Stimulated activated CD4-positive, alpha-beta T cell treated with anti-CD3 and anti-CD28 coated beads, Interleukin-15, amount 100 ng/mL, for 48 hours (primary cell): ENCODE results near the gene DCLRE1C.
A peak's percentile ranks its signal among the peaks of the same experiment; 100 is the strongest.
"Not testable (repeated sequence)": the region's sequence is repeated elsewhere in the genome, so short reads cannot be mapped to it uniquely, and the experiment has no call there.

Experiments
- DNase-seq, 2 donors: peaks; one replicate each; pipeline ENCODE4 v3.0.0-alpha.2; 2020; ENCODE audit warnings: low read depth in 2 of 2

DCLRE1C gene

DNA sequence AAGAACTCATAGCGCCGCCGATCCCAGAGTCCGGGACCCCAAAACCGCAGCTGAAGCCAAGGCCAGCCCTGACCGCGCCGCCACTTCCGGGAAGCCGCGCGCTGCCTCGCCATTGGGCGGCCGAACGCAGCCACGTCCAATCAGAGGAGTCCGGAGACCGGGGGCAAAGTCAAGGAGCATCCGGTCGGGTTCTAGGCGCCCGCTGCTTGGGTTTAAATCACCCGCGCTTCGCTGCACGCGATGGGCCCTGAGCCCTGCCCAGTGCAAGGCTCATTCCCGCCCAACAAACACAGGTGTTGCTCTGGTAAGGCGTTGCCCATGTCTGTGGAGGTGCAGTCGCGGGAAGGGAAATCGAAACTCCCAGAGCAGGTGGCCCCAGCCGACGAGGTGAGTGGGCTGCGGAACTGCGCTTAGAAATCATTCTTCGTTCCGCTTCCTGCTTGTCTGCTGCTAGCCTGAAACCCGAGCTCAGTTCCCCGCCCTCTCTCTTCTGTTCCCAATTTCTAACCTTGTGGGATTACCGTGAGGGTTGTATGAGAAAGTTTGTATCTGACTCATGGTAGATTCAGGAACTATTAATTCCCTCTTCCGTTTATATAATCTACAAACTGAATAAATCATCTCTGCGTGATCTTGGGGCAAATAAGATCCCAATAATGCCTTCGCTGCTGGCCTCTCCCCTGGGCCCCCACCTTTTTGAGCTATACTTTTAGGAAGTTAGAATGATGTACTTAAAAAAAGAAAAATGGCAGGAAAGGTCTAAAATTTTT, at the start of gene DCLRE1C:
DCLRE1C (minus strand) TSS at position 96 of the 770 bp plus-strand sequence; CDS start at position 10, 86 bp downstream.
- DNase-seq = peak; percentile 82 to 85

DNA sequence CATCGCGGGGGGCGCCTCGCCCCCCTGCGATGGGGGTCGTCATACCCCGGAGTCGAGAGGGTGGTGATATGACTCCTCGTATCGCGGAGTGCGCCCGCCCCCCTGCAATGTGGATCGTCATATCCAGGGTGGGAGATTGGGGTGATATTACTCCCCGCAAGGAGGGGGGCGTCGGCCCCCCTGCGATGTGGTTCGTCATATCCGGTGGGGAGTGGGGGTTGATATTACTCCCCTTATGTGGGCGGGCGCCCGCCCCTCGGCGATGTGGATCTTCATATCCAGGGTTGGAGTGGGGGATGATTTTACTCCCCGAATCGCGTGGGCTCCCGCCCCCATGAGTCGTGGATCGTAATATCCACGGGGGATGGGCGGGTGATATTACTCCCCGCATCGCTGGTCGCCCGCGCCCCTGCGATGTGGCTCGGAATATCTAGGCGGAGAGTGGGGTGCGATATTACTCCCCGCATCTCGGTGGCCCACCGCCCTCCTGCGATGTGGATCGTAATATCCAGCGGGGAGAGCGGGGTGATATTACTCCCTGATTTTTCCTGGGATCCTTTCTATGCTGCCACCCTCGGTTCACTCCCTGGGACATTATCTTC, 42.2 kb upstream of the DCLRE1C start:
- no peak for DNase-seq

DNA sequence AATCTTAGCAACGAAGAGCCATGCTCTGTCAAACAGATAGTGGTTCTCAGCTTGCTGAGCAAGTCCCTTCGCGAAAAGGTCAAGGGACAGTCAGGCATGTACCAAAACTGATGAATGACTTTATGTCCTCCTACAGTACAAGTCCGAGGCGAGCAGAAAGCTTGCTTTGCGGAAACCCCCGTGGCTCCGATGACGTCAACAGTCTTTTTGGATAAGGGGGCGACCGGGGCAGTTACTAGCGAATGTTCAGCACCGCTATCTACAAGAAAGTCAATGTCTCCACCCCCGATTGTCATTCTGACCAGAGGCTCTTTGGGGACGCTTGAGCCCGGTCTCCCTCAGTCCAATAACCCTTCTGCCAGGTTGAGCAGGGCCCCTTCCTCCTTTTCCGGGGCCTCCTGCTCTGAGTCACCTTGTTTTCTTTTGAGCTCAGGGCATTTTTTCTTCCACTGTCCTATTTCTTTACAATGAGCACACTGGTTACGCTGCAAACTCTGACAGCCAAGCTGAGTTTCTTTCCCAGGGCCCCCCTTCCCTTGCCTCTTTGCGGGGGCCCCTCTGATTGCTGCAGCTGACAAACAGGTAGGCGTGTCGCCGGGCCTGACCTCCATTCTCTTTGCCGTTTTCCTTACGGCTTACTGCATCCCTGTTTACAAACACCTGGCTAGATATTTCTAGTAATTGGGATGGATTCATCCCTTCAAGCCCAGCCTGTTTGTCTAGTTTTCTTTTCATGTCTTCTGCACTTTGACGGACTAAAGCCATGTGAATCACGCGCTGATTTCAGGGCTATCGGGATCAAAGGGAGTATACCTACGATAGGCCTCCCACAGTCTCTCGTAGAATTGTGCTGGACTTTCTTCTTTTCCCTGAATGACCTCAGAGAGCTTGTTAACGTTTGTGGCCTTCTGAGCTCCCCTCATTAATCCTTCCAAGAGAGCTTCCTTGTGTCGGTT, 39.9 kb upstream of the DCLRE1C start:
- DNase-seq = not testable (repeated sequence)

DNA sequence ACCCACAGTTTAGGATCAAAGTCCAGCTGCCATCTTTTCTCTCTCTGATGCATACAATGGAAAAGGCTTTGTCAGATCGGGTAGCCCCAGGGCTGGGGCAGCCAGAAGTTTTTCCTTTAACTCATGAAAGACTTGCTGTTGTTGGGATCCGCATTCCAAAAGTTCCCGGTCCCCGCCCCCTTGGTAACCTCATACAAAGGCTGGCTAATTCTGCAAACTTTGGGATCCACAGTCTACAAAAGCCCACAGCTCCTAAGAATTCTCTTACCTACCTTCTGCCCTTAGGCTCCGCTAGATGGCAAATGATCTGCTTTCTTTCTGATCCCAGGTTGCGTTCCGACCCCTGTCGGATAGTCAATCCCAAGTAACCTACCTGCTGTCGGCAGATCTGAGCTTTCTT, 38.4 kb upstream of the DCLRE1C start:
- not testable (repeated sequence) for DNase-seq

DNA sequence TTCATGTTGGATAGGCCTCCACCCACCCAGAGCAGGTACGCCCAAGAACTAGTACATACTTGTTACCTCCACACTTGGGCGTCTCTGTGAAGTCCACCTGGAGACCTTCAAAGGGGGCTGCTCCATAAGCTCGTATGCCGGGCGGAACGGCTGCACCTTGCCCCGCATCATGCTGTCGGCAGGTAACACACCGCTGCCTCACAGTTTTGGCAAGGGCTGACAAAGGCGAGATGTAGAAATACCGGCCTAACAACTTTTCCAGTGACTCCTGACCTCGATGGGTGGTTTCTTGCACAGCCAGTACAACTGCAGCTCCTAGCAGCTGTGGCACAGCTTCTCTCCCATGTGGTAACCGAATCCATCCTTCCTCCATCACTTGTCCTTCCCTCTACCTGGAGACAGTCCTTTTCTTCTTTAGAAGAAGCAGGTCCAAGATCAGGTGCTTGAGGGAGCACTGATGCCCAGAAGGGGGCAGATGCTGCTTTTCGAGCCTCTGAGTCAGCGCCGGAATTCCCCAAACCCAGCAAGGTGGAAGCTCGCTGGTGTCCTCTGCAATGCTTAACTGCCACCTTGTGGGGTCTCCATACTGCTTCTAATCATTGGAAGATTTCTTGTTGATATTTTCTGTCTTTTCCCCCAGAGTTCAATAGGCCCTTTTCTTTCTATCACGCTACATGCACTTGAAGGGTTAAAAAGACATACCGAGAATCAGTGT, 37.3 kb upstream of the DCLRE1C start:
- DNase-seq = peak; percentile 40 to 53

DNA sequence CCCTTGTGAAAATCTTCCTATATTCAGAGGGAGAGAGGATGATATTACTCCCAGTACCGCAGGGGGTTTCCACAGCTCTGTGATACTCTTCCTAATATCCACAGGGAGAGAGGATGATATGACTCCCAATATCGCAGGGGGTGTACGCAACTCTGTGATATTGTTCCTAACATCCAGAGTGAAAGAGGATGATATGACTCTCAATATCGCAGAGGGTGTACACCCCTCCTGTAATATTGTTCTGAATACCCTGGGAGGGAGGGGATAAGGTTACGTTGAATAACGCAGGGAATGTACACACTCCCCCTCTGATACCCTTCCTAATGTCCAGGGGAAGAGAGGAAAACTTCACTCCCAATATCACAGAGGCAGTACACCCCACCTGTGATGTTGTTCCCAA, 35.7 kb upstream of the DCLRE1C start:
- DNase-seq = not testable (repeated sequence)

DNA sequence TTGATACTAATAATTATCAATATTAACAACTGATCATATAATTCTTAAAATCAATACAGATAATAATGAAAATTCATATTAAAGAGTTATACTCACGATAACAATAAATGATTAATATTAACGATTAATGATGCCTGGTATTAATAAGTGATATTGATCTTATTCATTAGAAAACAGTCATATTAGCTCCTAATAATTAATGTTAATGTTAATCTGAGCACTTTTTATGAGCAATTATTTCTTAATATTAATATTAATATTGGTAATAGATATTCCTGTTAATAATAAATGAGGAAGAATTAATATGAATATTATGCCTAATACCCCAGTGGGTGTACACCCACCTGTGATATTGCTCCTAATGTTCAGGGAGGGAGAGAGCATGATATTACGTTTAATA, 28.8 kb upstream of the DCLRE1C start:
- DNase-seq = no peak

DNA sequence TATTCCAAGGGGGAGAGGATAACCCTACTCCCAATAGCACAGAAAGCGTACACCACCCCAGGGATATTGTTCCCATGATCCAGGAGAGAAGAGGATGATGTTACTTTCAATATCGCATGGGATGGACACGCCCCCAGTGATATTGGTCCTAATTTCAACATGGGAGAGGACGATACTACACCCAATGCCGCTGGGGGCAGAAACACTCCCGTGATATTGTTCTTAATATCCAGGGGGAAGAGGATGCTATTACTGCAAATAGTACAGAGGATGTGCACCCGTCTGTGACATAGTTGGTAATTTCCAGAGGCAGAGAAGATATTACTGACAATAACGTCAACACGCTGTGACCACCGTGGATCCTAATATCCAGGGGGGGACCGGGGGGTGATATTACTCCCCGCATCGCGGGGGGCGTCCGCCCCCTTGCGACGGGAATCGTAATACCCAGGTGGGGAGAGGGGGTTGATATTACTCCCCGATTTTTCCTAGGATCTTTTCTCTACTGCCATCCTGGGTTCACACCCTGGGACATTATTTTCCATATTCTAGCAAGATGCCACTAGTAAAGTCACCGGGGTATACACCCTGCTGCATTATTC, 21.9 kb upstream of the DCLRE1C start:
- no peak for DNase-seq

DNA sequence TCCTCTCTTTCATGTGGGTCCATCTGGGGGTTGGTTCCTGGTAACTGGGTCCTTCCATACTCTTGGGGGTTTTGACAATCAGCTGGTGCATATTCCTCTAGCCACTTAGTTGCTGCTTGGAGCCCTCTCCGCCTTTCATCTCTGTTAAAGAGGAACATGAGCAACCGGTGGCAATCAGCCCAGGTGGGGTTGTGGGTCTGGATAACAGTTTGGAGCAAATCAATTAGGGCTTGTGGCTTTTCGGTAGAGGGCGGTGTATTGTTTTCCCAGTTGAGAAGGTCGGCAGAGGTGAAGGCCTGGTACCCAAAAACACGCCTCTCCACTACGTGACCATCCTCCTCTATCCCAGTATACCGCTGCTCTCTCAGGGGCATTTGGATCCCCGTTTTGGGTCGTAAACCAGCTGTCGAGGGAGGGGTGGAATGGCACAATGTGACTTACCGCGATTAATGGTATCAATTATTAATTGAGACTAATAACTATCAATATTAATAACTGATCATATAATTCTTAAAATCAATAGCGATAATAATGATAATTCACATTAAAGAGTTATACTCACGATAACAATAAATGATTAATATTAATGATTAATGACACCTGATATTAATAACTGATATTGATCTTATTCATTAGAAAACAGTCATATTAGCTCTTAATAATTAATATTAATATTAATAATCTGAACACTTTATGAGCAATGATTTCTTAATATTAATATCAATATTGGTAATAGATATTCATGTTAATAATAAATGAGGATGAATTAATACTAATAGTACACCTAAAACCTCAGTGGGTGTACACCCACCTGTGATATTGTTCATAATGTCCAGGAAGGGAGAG, 20.5 kb upstream of the DCLRE1C start:
- not testable (repeated sequence) for DNase-seq

DNA sequence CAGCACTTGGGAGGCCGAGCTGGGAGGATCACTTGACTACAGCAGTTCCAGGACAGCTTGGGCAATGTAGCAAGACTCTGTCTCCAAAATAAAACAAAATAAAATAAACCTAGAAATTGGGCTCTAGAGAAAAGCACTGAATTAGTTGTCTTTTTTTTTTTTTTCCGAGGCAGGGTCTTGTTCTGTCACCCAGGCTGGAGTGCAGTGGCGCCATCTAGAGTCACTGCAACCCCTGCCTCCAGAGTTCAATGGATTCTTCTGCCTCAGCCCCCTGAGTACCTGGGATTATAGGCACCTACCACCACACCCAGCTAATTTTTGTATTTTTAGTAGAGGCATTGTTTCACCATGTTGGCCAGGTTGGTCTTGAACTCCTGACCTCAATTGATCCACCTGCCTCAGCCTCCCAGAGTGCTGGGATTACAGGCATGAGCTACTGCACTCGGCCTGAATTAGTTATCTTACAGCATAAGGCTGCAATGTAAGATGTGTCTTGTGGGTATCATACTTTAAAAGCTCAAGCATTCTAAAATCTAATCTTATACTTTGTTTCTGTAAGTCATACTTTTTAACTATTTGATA, 18.1 kb upstream of the DCLRE1C start:
- peak in 1 of 2 donors; percentile 23 for DNase-seq

DNA sequence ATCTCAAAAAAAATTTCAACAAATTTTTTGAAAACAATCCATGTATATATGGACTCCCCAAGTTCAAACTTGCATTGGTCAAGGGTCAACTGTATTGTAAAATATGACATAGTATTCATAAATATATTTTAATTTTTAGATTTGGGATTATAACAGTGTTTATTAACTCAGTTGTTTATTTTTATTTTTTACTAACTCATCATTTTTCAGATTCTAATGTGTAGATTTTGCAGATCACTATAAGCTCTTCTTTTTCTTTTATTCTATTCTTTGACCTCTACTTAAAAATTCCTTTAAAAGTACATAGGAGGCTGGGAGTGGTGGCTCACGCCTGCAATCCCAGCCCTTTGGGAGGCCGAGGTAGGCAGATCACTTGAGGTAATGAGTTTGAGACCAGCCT, 14.0 kb upstream of the DCLRE1C start:
- no peak for DNase-seq

DNA sequence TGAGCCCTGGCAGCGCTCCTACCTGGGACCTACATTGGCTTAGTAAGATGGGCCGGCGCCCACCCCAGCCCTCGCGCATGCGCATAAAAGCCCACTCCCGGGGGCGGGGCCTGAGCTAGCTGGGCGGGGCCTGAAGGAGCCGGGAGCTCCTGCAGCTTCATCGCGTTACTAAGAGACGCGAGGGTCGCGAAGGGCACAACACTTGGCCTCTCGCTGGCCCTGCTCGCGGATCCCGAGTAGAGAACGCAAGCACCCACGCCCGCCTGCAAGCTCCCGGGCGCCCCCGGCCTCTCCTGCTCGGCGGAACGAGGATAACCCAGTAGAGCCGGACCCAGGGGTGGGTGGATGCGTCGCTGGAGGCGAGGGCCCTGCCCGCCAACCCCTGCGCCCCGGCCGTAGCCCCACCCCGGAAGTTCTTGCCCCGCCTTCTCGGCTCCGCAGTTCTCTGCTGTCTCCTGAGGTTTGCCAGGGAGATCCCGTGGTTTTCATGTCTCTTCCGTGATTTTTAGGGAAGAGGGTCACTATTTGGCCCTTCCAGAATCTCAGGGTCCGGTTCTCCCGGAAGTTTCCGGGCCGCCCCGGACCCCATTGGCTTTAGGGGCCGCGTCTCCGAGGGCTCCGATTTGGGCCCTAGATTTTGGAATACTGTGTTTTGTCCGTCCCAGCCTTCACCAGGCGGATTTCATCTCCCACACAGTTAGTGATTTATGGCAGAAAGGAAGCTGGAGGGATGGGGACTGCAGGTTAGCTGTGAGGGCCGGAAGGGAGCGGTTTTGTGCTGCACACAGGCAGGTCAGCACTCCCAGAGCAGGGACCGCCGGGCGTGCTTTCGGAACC, 5.5 kb upstream of the DCLRE1C start, which contains the start of gene MEIG1:
MEIG1 (plus strand) TSS at position 168 of the 837 bp plus-strand sequence. CDS start 7,081 bp downstream, outside the sequence.
- peak; percentile 79 to 91 for DNase-seq

DNA sequence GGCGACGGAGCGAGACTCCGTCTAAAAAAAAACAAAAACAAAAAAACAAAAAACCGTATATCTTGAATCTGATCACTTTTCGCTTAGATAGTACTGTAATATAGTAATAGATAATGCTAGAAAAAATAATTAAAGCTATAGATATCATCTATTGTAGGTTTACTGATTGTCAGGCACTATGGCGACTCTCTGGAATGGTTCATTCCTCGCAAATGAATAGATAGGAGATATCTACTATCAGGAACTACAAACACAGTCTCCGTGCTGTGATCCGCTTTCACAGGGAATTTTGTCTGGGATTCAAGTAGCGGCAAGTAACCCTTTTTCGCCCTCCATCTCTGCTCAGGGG, 5.0 kb upstream of the DCLRE1C start:
- DNase-seq = no peak

DNA sequence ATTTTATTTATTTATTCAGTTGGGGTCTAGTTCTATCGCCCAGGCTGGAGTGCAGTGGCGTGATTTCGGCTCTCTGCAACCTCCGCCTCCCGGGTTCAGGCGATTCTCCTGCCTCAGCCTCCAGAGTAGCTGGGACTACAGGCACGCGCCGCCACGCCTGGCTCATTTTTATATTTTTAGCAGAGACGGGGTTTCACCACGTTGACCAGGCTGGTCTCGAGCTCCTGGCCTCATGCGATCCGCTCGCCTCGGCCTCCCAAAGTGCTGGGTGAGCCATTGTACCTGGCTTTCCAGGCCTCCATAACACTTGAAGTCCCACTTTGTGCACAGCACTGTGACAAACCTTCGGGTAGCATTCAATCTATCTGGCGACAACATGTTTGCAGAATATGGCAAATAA, 1.0 kb upstream of the DCLRE1C start:
- DNase-seq = no peak

DNA sequence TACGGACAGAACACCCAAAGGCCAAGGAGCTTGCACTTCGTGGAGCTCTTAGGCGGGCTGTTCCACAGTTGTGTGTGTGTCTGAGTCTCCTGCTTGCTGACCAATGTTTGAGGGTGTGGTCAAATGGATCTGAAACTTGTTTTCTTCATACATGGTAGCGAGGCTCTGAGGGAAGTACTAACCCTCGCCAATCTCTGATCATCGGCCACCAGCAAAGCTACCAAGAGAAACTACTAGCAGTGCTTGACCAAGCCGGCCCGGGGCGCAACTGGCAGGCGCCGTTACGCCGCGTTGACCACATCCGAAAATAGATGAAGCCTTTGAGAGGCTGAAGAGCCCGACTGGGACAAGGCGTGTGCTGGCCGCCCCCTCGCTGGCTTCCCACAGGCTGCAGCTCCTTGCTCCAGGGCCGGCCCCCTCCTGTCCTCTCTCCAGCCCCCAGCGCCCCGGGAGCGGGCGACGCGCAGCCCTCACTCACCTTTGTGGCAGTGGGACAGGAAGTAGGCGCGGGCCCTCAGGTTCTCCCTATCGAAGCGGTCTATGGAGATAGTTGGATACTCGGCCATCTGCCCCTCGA, 384 bp downstream of the DCLRE1C start:
- no peak for DNase-seq

DNA sequence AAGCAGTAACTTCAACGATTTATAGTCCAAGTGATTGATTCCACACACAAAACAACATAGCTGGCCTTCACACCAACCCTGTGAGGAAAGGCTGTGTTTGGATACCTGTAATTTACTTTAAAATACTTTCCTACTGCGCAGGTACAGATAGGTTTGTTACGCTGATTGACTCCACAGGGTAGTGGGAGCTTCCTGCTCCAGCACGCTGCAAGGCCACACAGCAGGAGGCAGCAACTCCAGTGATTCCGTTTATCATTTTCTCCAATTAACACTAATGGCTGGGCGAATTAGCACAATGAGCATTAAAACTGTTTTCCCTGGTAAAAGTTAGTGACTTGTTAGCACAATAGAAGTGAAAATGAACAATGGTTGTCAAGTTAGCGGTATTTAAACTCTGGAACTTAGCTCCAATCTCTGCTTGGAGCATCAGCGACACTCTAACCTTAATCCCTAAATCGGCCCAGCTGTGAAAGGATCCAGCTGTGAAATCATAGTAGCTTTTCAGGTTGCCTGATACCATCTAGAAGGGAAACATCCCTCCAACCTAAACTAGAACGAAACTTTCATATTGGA, 959 bp downstream of the DCLRE1C start:
- DNase-seq = no peak

DNA sequence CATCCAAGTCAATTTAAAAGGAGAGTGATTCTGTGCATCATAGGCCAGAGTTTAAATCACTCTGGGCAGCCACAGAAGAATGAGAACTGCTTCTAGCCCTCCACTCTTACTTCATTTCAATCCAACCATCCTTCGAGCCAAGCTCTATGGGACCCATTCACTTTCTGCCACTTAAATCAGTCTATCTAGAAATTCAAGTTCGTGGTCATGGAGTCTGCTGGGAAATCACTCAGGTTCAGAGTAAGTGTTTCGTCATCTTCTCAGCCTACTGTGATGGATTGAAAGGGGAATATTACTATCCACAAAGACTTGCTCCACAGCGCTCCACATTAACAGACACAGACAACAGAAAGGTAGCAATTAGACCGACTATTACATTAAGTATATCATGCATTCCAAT, 4.6 kb downstream of the DCLRE1C start:
- DNase-seq = no peak

DNA sequence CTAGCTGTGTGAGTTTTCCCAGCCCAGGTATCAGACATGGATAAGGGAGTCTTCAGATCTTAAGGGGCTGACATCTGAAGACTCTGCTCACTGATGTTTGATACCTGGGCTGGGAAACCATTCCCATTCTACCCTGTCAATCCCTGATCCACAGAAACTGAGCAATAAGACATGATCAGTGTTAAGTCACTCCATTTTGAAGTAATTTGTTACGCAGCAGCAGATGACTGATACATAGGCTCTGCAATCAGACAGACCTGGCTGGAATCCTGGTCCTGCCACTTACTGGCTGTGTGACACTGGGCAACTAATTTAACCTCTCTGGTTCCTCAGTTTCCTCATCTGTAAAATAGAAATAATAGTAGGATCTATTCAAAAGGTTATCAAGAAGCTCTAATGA, 6.6 kb downstream of the DCLRE1C start:
- no peak for DNase-seq
